Epithelial cell of proximal tubule (primary cell): ENCODE measurements around the gene MBD6. TPM values are rescaled to one million over a fixed set of nuclear protein-coding genes. Genes with fewer than 3 reads are reported as not detected.
"Not testable (repeated sequence)": the region's sequence is repeated elsewhere in the genome, so short reads cannot be mapped to it uniquely, and the experiment has no call there.

Source experiments
- DNase-seq: peaks from one replicate; pipeline ENCODE4 v3.0.0-alpha.2; 2011; ENCODE audit warnings: low read depth
- H3K4me3 ChIP-seq: 2 replicates; pipeline ENCODE4 v1.5.1; 2011; ENCODE audit warnings: low read depth, mild to moderate bottlenecking, low read length
- total RNA-seq: library from RNA; depleted of rRNA; stranded (reverse); fragments of >200 nt; gene quantifications from 2 replicates; pipeline ENCODE4 v1.2.3, GENCODE V29; 2015
- TF ChIP-seq, protein P1 (sequence below): conservative IDR thresholded peaks from 2 replicates; pipeline ENCODE4 v1.5.1; 2012; ENCODE audit warnings: low read depth, mild to moderate bottlenecking, low read length

The MBD6 gene
- total RNA-seq, 1 donor from 2014 or later, result 6.3 TPM

GRCh38 chr12:57554453-57554852, 31.8 kb downstream of the MBD6 start:
- DNase-seq, result no peak
- H3K4me3 ChIP-seq, result no peak overlapping the region
- TF ChIP-seq, protein P1, sequence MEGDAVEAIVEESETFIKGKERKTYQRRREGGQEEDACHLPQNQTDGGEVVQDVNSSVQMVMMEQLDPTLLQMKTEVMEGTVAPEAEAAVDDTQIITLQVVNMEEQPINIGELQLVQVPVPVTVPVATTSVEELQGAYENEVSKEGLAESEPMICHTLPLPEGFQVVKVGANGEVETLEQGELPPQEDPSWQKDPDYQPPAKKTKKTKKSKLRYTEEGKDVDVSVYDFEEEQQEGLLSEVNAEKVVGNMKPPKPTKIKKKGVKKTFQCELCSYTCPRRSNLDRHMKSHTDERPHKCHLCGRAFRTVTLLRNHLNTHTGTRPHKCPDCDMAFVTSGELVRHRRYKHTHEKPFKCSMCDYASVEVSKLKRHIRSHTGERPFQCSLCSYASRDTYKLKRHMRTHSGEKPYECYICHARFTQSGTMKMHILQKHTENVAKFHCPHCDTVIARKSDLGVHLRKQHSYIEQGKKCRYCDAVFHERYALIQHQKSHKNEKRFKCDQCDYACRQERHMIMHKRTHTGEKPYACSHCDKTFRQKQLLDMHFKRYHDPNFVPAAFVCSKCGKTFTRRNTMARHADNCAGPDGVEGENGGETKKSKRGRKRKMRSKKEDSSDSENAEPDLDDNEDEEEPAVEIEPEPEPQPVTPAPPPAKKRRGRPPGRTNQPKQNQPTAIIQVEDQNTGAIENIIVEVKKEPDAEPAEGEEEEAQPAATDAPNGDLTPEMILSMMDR, result no peak

DNA sequence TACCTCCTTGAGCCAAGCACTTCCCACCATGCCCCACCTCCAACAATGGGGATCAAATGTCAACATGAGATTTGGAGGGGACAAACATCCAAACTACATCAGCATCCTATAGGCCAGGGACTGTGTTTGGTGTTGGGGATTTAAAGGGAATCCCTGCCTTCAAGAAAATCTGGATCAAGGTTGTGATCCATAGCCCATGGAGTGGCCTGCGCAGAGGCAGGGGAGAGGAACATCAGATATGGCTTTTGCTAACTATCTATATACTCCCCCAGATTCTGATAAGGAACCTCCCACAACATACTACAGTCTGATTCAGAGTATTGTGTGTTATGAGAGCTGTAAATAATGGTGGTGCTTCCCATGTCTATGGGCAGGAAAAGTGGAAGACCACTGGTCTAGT, 32.3 kb downstream of the MBD6 start:
- DNase-seq, result no peak
- H3K4me3 ChIP-seq, result no peak overlapping the region
- TF ChIP-seq, protein P1, result no peak

- TF ChIP-seq, protein P1, result no peak
- DNase-seq, result no peak
- H3K4me3 ChIP-seq, result no peak overlapping the region
Observed at GRCh38 chr12:57558864-57559263, 36.2 kb downstream of the MBD6 start.

GRCh38 chr12:57560516-57560915, 37.9 kb downstream of the MBD6 start:
- TF ChIP-seq, protein P1, result no peak
- no peak for DNase-seq
- H3K4me3 ChIP-seq, result no peak overlapping the region

GRCh38 chr12:57561117-57561516, 38.5 kb downstream of the MBD6 start:
- H3K4me3 ChIP-seq, DNase-seq: not testable (repeated sequence)

GRCh38 chr12:57563358-57563757, 40.7 kb downstream of the MBD6 start:
- no peak for DNase-seq
- TF ChIP-seq, protein P1, result no peak
- H3K4me3 ChIP-seq, result no peak overlapping the region

- TF ChIP-seq, protein P1, result no peak
Observed at GRCh38 chr12:57564178-57564740, 41.6 kb downstream of the MBD6 start.

More at GRCh38 chr12:57564178-57564740, 41.6 kb downstream of the MBD6 start:
- no peak for DNase-seq
- H3K4me3 ChIP-seq, result no peak overlapping the region
